Calu3 (cell line): Measurements from ENCODE around the gene KCP. TPM values are rescaled to one million over a fixed set of nuclear protein-coding genes. Genes with fewer than 3 reads are reported as not detected.

Source experiments
- BruUV-seq: library from RNA; stranded (reverse); fragments of 400-500 nt; replicated peaks from 2 replicates; lab custom pipeline; 2021; lab: Mats Ljungman, UMichigan
- CTCF ChIA-PET: fragments of 300-600 bp; sonication (Branson Sonifier 250); formaldehyde crosslinking; loops from one replicate; lab custom pipeline; 2022; ENCODE audit warnings: antibody characterized with exemption; lab: Charles Lee
- DNase-seq: peaks from one replicate; pipeline ENCODE4 v3.0.0; 2022
- H3K27ac Mint-ChIP-seq: one replicate; pipeline ENCODE4 v1.8.0; 2022; ENCODE audit warnings: mixed read lengths; ENCODE audit not compliant: unreplicated experiment
- H3K27me3 Mint-ChIP-seq: one replicate; pipeline ENCODE4 v1.8.0; 2022; ENCODE audit warnings: mixed read lengths; ENCODE audit not compliant: unreplicated experiment
- H3K36me3 Mint-ChIP-seq: one replicate; pipeline ENCODE4 v1.8.0; 2022; ENCODE audit warnings: mild to moderate bottlenecking, moderate library complexity, mixed read lengths; ENCODE audit not compliant: insufficient read depth, unreplicated experiment
- H3K4me1 Mint-ChIP-seq: one replicate; pipeline ENCODE4 v1.8.0; 2022; ENCODE audit warnings: mild to moderate bottlenecking, low read depth, mixed read lengths; ENCODE audit not compliant: unreplicated experiment
- H3K4me3 Mint-ChIP-seq: one replicate; pipeline ENCODE4 v1.8.0; 2022; ENCODE audit warnings: mild to moderate bottlenecking, low read depth, moderate library complexity, mixed read lengths; ENCODE audit not compliant: unreplicated experiment
- H3K9me3 Mint-ChIP-seq: one replicate; pipeline ENCODE4 v1.8.0; 2022; ENCODE audit warnings: low read depth, mixed read lengths; ENCODE audit not compliant: unreplicated experiment
- CTCF ChIP-seq: fragments of 200-600 bp; IDR thresholded peaks from one replicate; pipeline ENCODE4 v1.8.0; 2022; ENCODE audit warnings: antibody characterized with exemption; ENCODE audit not compliant: unreplicated experiment
- intact Hi-C: fragments of 100-400 bp; cut with micrococcal nuclease; formaldehyde crosslinking; loops from one replicate; pipeline ENCODE4 v1.10.0; 2022; ENCODE audit not compliant: unreplicated experiment
- total RNA-seq: library from RNA; stranded (reverse); gene quantifications from 2 replicates; pipeline ENCODE4 v1.2.3, GENCODE V29; 2022

The KCP gene
- total RNA-seq, 1 experiment from 2014 or later, result 6.8 TPM

- CTCF ChIA-PET, result no interaction called here
- no peak overlapping the region for H3K27ac Mint-ChIP-seq
Observed at GRCh38 chr7:128829391-128830166, 80.9 kb downstream of the KCP start.

GRCh38 chr7:128827971-128828711 lies 82.4 kb downstream of the KCP start:
- no peak for TF ChIP-seq CTCF
- CTCF ChIA-PET, result interaction anchor here (0.6 kb wide), 1 partner anchor 551 kb away, joined by 3 read pairs; no protein-coding TSS in a partner anchor
- H3K4me1 Mint-ChIP-seq, result peaks cover 32% of the 10 kb centered on the region
- H3K27ac Mint-ChIP-seq, result no peak overlapping the region
- H3K36me3 Mint-ChIP-seq, result peaks cover 4% of the 10 kb centered on the region
- intact Hi-C loops, result no loop called here
- no peaks in the 10 kb centered on the region for H3K9me3 Mint-ChIP-seq
- BruUV-seq, result no TSS peak
- peaks cover 16% of the 10 kb centered on the region for H3K27me3 Mint-ChIP-seq
- no peak for DNase-seq
- no peak overlapping the region for H3K4me3 Mint-ChIP-seq

More at GRCh38 chr7:128829391-128830166, 80.9 kb downstream of the KCP start:
- DNase-seq, result peak; percentile 32
- peak overlapping the region; percentile 62 for H3K4me3 Mint-ChIP-seq
- intact Hi-C loops, result no loop called here
- peaks cover 24% of the 10 kb centered on the region for H3K27me3 Mint-ChIP-seq
- peaks cover 4% of the 10 kb centered on the region for H3K36me3 Mint-ChIP-seq
- no peaks in the 10 kb centered on the region for H3K9me3 Mint-ChIP-seq
- BruUV-seq, result no TSS peak
- TF ChIP-seq CTCF, result no peak
- peaks cover 32% of the 10 kb centered on the region for H3K4me1 Mint-ChIP-seq

- CTCF ChIA-PET, result interaction anchor here (0.6 to 1.2 kb wide), 2 partner anchors 15 to 551 kb away, joined by 3 read pairs; no protein-coding TSS in a partner anchor
- H3K9me3 Mint-ChIP-seq, result no peaks in the 10 kb centered on the region
- TF ChIP-seq CTCF, result no peak
- peaks cover 4% of the 10 kb centered on the region for H3K36me3 Mint-ChIP-seq
- DNase-seq, result no peak
- no TSS peak for BruUV-seq
- intact Hi-C loops, result no loop called here
- H3K4me3 Mint-ChIP-seq, result no peak overlapping the region
- H3K27ac Mint-ChIP-seq, result no peak overlapping the region
- H3K27me3 Mint-ChIP-seq, result peaks cover 22% of the 10 kb centered on the region
- peaks cover 32% of the 10 kb centered on the region for H3K4me1 Mint-ChIP-seq
Observed at GRCh38 chr7:128827248-128827958, 83.1 kb downstream of the KCP start.

- intact Hi-C loops, result no loop called here
- BruUV-seq, result no TSS peak
- no peak for DNase-seq
- Mint-ChIP-seq H3K27ac (no peak overlapping the region), H3K4me3 (no peak overlapping the region), H3K27me3 (peaks cover 28% of the 10 kb centered on the region), H3K4me1 (peaks cover 32% of the 10 kb centered on the region), H3K36me3 (peaks cover 4% of the 10 kb centered on the region), H3K9me3 (no peaks in the 10 kb centered on the region)
- CTCF ChIA-PET, result interaction anchor here (1.2 kb wide), 1 partner anchor 15 kb away, joined by 3 read pairs; no protein-coding TSS in a partner anchor
- no peak for TF ChIP-seq CTCF
Observed at GRCh38 chr7:128826916-128827247, 83.6 kb downstream of the KCP start.
